ENCODE results near the gene OR1A1. TPM values are rescaled to one million over a fixed set of nuclear protein-coding genes. Genes with fewer than 3 reads are reported as not detected.

Gene OR1A1
- total RNA-seq, result not detected

DNA sequence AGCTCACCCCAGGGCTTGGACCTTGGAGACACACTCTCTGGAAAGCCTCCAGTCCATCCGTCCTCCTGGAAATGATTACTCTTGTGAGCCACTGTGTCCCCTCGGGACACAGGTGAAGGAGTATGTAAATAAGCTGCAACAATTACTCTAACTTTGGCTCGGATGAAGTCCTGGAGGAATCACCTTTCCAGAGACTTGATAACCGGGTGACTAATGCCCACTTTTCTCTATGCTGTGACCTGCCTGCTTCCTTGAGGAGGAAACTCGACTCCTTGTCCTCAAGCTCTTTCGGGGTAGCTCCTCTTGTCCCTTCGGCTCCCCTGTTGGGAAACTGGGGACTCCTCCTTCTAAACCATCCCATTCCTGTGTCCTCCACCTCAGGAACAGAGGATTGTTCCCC lies at the start of gene OR1A1:
OR1A1 (plus strand) TSS at position 301 of the 400 bp plus-strand sequence. CDS start 7,954 bp downstream, outside the sequence.
- Histone ChIP-seq H3K4me1 (no peaks in the 10 kb centered on the region), H3K27me3 (no peaks in the 10 kb centered on the region), H3K9me3 (peaks cover 0 to 1% (median under 1%) of the 10 kb centered on the region in 4 donors), H3K4me3 (no peak within 1 kb of the TSS), H3K27ac (replicated peaks in 1 of 4) (no peak within 1 kb of the TSS), H3K36me3 (no peaks in the 10 kb centered on the region)
- intact Hi-C loops (cut with DNase I), result no loop called here
- TF ChIP-seq CTCF (IDR thresholded peaks at IDR 0.05), result no peak
- TF ChIP-seq POLR2A (IDR thresholded peaks at IDR 0.05; ENCODE audit: low read depth), result no peak
- no peak for TF ChIP-seq EP300 (IDR thresholded peaks at IDR 0.05)
- no peak for TF ChIP-seq POLR2AphosphoS5 (IDR thresholded peaks at IDR 0.05)
- DNase-seq (ENCODE audit: extremely low spot score), result no peak
- 57% methylated on average over 7 of the region's 7 CpGs for WGBS

DNA sequence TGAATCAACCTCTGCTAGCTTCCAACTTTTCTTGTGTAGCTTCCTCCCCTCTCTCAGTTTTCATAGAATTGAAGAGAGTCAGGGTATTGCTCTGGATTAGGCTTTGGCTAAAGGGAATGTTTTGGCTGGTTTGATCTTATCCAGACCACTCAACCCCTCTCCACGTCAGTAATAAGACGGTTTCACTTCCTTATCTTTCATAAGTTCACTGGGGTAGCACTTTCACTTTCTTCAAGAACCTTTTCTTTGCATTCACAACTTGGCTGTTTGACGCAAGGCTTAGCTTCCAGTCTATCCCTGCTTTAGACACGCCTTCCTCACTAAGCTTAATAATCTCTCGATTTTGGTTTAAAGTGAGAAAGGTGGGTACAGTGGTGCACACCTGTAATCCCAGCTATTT lies 39.9 kb upstream of the OR1A1 start:
- intact Hi-C loops (cut with DNase I), result no loop called here
- DNase-seq (ENCODE audit: extremely low spot score), result no peak
- H3K27ac ChIP-seq (replicated peaks in 1 of 4), result no peak overlapping the region
- WGBS, result 65% methylated on average over 5 of the region's 5 CpGs
- peaks cover 0 to 5% (median 0%) of the 10 kb centered on the region in 4 donors for H3K27me3 ChIP-seq
- H3K4me1 ChIP-seq, result no peaks in the 10 kb centered on the region
- no peak overlapping the region for H3K4me3 ChIP-seq
- peaks cover 0 to 14% (median 11%) of the 10 kb centered on the region in 4 donors for H3K9me3 ChIP-seq
- no peaks in the 10 kb centered on the region for H3K36me3 ChIP-seq
- TF ChIP-seq POLR2A (IDR thresholded peaks at IDR 0.05; ENCODE audit: low read depth) (no peak), EP300 (IDR thresholded peaks at IDR 0.05) (no peak), POLR2AphosphoS5 (IDR thresholded peaks at IDR 0.05) (no peak), CTCF (IDR thresholded peaks at IDR 0.05) (no peak)

DNA sequence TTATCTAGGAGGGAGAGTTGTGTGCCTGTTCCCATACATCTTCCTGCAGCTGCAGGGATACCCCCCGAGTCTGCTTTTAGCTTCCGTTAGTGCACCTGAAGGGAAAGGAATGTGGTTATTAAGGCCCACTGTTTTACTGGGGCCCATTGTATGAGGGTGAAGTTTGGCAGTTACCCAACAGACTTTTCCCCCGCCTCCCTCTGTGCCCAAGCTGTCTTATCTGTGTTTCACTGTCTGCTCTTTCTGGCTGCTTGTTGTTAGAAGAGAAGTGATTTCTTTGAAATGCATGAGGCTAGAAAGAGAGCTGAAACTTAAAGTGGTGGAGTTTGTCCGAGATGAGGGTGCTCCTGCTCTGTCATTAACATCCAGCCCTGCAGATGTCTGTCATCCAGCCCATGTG lies 17.5 kb upstream of the OR1A1 start:
- Histone ChIP-seq H3K4me3 (no peak overlapping the region), H3K27ac (replicated peaks in 1 of 4) (no peak overlapping the region), H3K27me3 (peaks cover 0 to 5% (median 0%) of the 10 kb centered on the region in 4 donors), H3K36me3 (no peaks in the 10 kb centered on the region), H3K4me1 (no peaks in the 10 kb centered on the region), H3K9me3 (no peaks in the 10 kb centered on the region)
- intact Hi-C loops (cut with DNase I), result no loop called here
- DNase-seq (ENCODE audit: extremely low spot score), result peak; percentile 74
- 47% methylated on average over 4 of the region's 4 CpGs for WGBS
- no peak for TF ChIP-seq EP300 (IDR thresholded peaks at IDR 0.05)
- no peak for TF ChIP-seq CTCF (IDR thresholded peaks at IDR 0.05)
- no peak for TF ChIP-seq POLR2A (IDR thresholded peaks at IDR 0.05; ENCODE audit: low read depth)
- TF ChIP-seq POLR2AphosphoS5 (IDR thresholded peaks at IDR 0.05), result no peak

- peaks cover 0 to 19% (median 14%) of the 10 kb centered on the region in 4 donors for H3K9me3 ChIP-seq
- H3K27me3 ChIP-seq, result peaks cover 0 to 8% (median 0%) of the 10 kb centered on the region in 4 donors
- no peaks in the 10 kb centered on the region for H3K36me3 ChIP-seq
- TF ChIP-seq POLR2AphosphoS5 (IDR thresholded peaks at IDR 0.05), result no peak
- TF ChIP-seq POLR2A (IDR thresholded peaks at IDR 0.05; ENCODE audit: low read depth), result no peak
- TF ChIP-seq EP300 (IDR thresholded peaks at IDR 0.05), result no peak
- no peak for TF ChIP-seq CTCF (IDR thresholded peaks at IDR 0.05)
- intact Hi-C loops (cut with DNase I), result no loop called here
- no peak within 1 kb of the TSS for H3K4me3 ChIP-seq
- WGBS, result 71% methylated on average over 4 of the region's 4 CpGs
- H3K4me1 ChIP-seq, result no peaks in the 10 kb centered on the region
- no peak for DNase-seq (ENCODE audit: extremely low spot score)
- no peak within 1 kb of the TSS for H3K27ac ChIP-seq (replicated peaks in 1 of 4)
Measured at GRCh38 chr17:3197219-3197618, 10.2 kb upstream of the OR1A1 start, which contains the start of gene OR1A2. Gene OR1A2 (plus strand): TSS chr17:3197519. CDS start chr17:3197519, 0 bp downstream.

DNA sequence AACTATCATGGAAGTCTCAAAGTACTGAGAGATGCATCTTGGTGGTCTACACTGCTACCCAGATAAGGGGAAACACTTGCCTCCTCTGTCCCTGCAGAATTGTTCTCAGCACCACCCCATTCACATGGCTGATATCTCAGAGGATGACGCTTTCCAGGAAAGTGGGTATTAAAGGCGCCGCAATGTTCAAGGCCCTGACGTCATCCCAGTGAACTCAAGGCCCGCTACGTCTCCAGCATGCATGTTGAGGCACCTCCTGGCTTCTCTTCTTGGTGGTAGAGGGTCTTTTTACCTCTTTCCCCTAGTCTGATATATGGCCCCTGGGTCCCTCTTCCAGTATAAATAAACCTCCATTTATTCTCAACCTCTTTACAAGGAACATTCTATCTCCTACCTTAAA lies 1.0 kb downstream of the OR1A1 start:
- no peak overlapping the region for H3K27ac ChIP-seq (replicated peaks in 1 of 4)
- no peaks in the 10 kb centered on the region for H3K36me3 ChIP-seq
- no peaks in the 10 kb centered on the region for H3K9me3 ChIP-seq
- TF ChIP-seq EP300 (IDR thresholded peaks at IDR 0.05) (no peak), CTCF (IDR thresholded peaks at IDR 0.05) (no peak)
- no peaks in the 10 kb centered on the region for H3K4me1 ChIP-seq
- H3K4me3 ChIP-seq, result no peak overlapping the region
- no peaks in the 10 kb centered on the region for H3K27me3 ChIP-seq
- 78% methylated on average over 6 of the region's 6 CpGs for WGBS
- DNase-seq (ENCODE audit: extremely low spot score), result no peak
- intact Hi-C loops (cut with DNase I), result no loop called here
